Measurements from ENCODE around the gene KCNH8.

Gene KCNH8

GRCh38 chr3:19394946-19395345 lies 246.6 kb downstream of the KCNH8 start:
- DNase-seq: no peak

GRCh38 chr3:19396726-19397125 lies 248.4 kb downstream of the KCNH8 start:
- no peak for DNase-seq

- DNase-seq: no peak
Observed at GRCh38 chr3:19399356-19399755, 251.0 kb downstream of the KCNH8 start.

- no peak for DNase-seq
Observed at GRCh38 chr3:19399836-19400235, 251.5 kb downstream of the KCNH8 start.

- no peak for DNase-seq
Observed at GRCh38 chr3:19420159-19420558, 271.8 kb downstream of the KCNH8 start.

GRCh38 chr3:19425825-19426224 lies 277.5 kb downstream of the KCNH8 start:
- no peak for DNase-seq

- DNase-seq: no peak
Observed at GRCh38 chr3:19427422-19428149, 279.3 kb downstream of the KCNH8 start.

GRCh38 chr3:19428729-19429128 lies 280.4 kb downstream of the KCNH8 start:
- DNase-seq: no peak

- DNase-seq: no peak
Observed at GRCh38 chr3:19432669-19433068, 284.4 kb downstream of the KCNH8 start.

- no peak for DNase-seq
Observed at GRCh38 chr3:19436746-19437145, 288.4 kb downstream of the KCNH8 start.

- no peak for DNase-seq
Observed at GRCh38 chr3:19439944-19440343, 291.6 kb downstream of the KCNH8 start.

GRCh38 chr3:19446138-19446537 lies 297.8 kb downstream of the KCNH8 start:
- DNase-seq: no peak

GRCh38 chr3:19446687-19447086 lies 298.4 kb downstream of the KCNH8 start:
- DNase-seq: no peak

GRCh38 chr3:19455546-19455945 lies 307.2 kb downstream of the KCNH8 start:
- DNase-seq: no peak

- DNase-seq: no peak
Observed at GRCh38 chr3:19456738-19457137, 308.4 kb downstream of the KCNH8 start.

- no peak for DNase-seq
Observed at GRCh38 chr3:19457449-19457848, 309.1 kb downstream of the KCNH8 start.

- no peak for DNase-seq
Observed at GRCh38 chr3:19467761-19468160, 319.5 kb downstream of the KCNH8 start.

GRCh38 chr3:19471138-19471537 lies 322.8 kb downstream of the KCNH8 start:
- DNase-seq: no peak

- no peak for DNase-seq
Observed at GRCh38 chr3:19473971-19474580, 325.8 kb downstream of the KCNH8 start.

- no peak for DNase-seq
Observed at GRCh38 chr3:19476281-19476680, 328.0 kb downstream of the KCNH8 start.

GRCh38 chr3:19485267-19485666 lies 337.0 kb downstream of the KCNH8 start:
- no peak for DNase-seq

- DNase-seq: no peak
Observed at GRCh38 chr3:19487386-19487785, 339.1 kb downstream of the KCNH8 start.

GRCh38 chr3:19488939-19489338 lies 340.6 kb downstream of the KCNH8 start:
- no peak for DNase-seq

- DNase-seq: no peak
Observed at GRCh38 chr3:19489936-19490335, 341.6 kb downstream of the KCNH8 start.

GRCh38 chr3:19506171-19506570 lies 357.9 kb downstream of the KCNH8 start:
- no peak for DNase-seq
